Mucosa of descending colon (tissue), 3 donors: ENCODE data around the gene PDPN. TPM values are rescaled to one million over a fixed set of nuclear protein-coding genes. Genes with fewer than 3 reads are reported as not detected.

Source experiments
- ATAC-seq: fragments of 200-7000 bp; cut with Tn5 transposase; one replicate; pipeline ENCODE4 v1.9.1; 2020; ENCODE audit warnings: mild to moderate bottlenecking, moderate library complexity
- DNase-seq, 3 donors: peaks; one replicate each; pipeline ENCODE4 v3.0.0-alpha.2; 2020
- H3K36me3 ChIP-seq: fragments of 200-600 bp; one replicate; pipeline ENCODE4 v1.8.0; 2021; ENCODE audit warnings: low read depth, mild to moderate bottlenecking
- H3K4me1 ChIP-seq: fragments of 200-600 bp; one replicate; pipeline ENCODE4 v1.8.0; 2021; ENCODE audit warnings: low read depth, mild to moderate bottlenecking
- H3K4me3 ChIP-seq: fragments of 200-600 bp; one replicate; pipeline ENCODE4 v1.8.0; 2021; ENCODE audit warnings: mild to moderate bottlenecking
- H3K9me3 ChIP-seq: fragments of 200-600 bp; one replicate; pipeline ENCODE4 v1.8.0; 2021; ENCODE audit warnings: mild to moderate bottlenecking
- CTCF ChIP-seq: fragments of 200-600 bp; IDR thresholded peaks from one replicate; pipeline ENCODE4 v1.8.0; 2022; ENCODE audit warnings: antibody characterized with exemption, mild to moderate bottlenecking
- intact Hi-C, 2 donors: fragments of 100-400 bp; cut with DNase I in 1 of 2; cut with micrococcal nuclease in 1 of 2; formaldehyde crosslinking; loops; one replicate each; pipeline versions ENCODE4 v1.11.0 to v1.11.1; 2022; cut with DNase I, micrococcal nuclease
- total RNA-seq, 3 donors: library from RNA; stranded (reverse); fragmentation: NEBNext Ultra II Directional in 2 of 3; extraction: Animal tissue kit (Norgen Biotek cat#: 25700) in 2 of 3; gene quantifications; one replicate each; pipeline versions ENCODE4 v1.2.1 to v1.2.4, GENCODE V29; 2021 to 2023
- donor health status: DM: no; HTN: no; CAD: no; lungs with moderate emphysema.
- donor health status: DM: no; HTN: no; CAD: no.
- donor health status: DM: no; HTN: yes; CAD: no.

PDPN gene
- total RNA-seq, 3 donors from 2014 or later, result 1.0 to 12.8 (median 12.6) TPM

GRCh38 chr1:13593511-13594131, 10.0 kb downstream of the PDPN start:
- no peak for TF ChIP-seq CTCF
- H3K36me3 ChIP-seq, result no peaks in the 10 kb centered on the region
- no peaks in the 10 kb centered on the region for H3K4me1 ChIP-seq
- intact Hi-C loops, result no loop called here
- H3K9me3 ChIP-seq, result no peaks in the 10 kb centered on the region
- DNase-seq, result peak in 2 of 3 donors; percentile 34 to 66
- peak; percentile 64 for ATAC-seq
- H3K4me3 ChIP-seq, result no peak overlapping the region

- intact Hi-C loops, result no loop called here
- no peaks in the 10 kb centered on the region for H3K36me3 ChIP-seq
- H3K4me3 ChIP-seq, result no peak overlapping the region
- ATAC-seq (no peak), DNase-seq (no peak)
- H3K9me3 ChIP-seq, result no peaks in the 10 kb centered on the region
- TF ChIP-seq CTCF, result no peak
- H3K4me1 ChIP-seq, result no peaks in the 10 kb centered on the region
These were observed 11.8 kb downstream of the PDPN start for GRCh38 chr1:13595411-13595810.

- H3K9me3 ChIP-seq, result no peaks in the 10 kb centered on the region
- no peak for DNase-seq
- intact Hi-C loops, result no loop called here
- no peak for ATAC-seq
- H3K4me3 ChIP-seq, result no peak overlapping the region
- no peaks in the 10 kb centered on the region for H3K36me3 ChIP-seq
- no peaks in the 10 kb centered on the region for H3K4me1 ChIP-seq
- TF ChIP-seq CTCF, result no peak
These were observed 13.5 kb downstream of the PDPN start for GRCh38 chr1:13597166-13597565.

GRCh38 chr1:13600762-13601453, 17.3 kb downstream of the PDPN start:
- H3K4me1 ChIP-seq, result no peaks in the 10 kb centered on the region
- intact Hi-C loops, result no loop called here
- no peak overlapping the region for H3K4me3 ChIP-seq
- no peak for TF ChIP-seq CTCF
- no peaks in the 10 kb centered on the region for H3K9me3 ChIP-seq
- ATAC-seq, result no peak
- DNase-seq, result no peak
- H3K36me3 ChIP-seq, result no peaks in the 10 kb centered on the region

GRCh38 chr1:13604176-13604575, 20.5 kb downstream of the PDPN start:
- H3K4me3 ChIP-seq, result no peak overlapping the region
- no peaks in the 10 kb centered on the region for H3K9me3 ChIP-seq
- no peaks in the 10 kb centered on the region for H3K36me3 ChIP-seq
- DNase-seq (no peak), ATAC-seq (no peak)
- no peak for TF ChIP-seq CTCF
- no peaks in the 10 kb centered on the region for H3K4me1 ChIP-seq
- intact Hi-C loops, result no loop called here
